ENCODE results near the gene AGMO.

DNA sequence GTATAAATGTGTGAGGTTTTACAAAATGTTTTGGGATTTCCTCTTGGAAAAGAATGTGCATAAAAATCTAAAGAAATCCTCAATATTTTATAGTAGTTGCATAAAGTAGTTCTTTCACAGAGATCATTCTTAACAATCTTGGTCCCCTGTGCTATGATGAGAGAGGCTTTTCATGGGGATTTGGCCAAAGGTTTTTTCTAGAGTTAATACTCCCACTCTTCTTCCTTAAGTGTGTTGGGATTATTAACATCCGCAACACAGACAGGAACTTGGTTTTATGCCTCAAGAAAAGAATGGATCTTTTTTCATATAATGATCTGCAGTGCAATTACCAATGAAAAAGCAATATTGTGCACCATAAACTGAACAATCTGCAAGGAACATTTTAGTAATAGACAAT lies 71.5 kb downstream of the AGMO start:
- TF ChIP-seq, protein P1, sequence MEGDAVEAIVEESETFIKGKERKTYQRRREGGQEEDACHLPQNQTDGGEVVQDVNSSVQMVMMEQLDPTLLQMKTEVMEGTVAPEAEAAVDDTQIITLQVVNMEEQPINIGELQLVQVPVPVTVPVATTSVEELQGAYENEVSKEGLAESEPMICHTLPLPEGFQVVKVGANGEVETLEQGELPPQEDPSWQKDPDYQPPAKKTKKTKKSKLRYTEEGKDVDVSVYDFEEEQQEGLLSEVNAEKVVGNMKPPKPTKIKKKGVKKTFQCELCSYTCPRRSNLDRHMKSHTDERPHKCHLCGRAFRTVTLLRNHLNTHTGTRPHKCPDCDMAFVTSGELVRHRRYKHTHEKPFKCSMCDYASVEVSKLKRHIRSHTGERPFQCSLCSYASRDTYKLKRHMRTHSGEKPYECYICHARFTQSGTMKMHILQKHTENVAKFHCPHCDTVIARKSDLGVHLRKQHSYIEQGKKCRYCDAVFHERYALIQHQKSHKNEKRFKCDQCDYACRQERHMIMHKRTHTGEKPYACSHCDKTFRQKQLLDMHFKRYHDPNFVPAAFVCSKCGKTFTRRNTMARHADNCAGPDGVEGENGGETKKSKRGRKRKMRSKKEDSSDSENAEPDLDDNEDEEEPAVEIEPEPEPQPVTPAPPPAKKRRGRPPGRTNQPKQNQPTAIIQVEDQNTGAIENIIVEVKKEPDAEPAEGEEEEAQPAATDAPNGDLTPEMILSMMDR (IDR thresholded peaks at IDR 0.05; ENCODE audit: low read depth, low read length, missing input control): no peak
- TF ChIP-seq FOXA1 (IDR thresholded peaks at IDR 0.05): no peak
- TF ChIP-seq, protein P2, sequence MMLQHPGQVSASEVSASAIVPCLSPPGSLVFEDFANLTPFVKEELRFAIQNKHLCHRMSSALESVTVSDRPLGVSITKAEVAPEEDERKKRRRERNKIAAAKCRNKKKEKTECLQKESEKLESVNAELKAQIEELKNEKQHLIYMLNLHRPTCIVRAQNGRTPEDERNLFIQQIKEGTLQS (IDR thresholded peaks at IDR 0.05): no peak
- TF ChIP-seq GABPA (IDR thresholded peaks at IDR 0.05 in 1 of 2, conservative IDR thresholded peaks at IDR 0.05 in 1 of 2): no peak
- no peak for TF ChIP-seq EGR1 (IDR thresholded peaks at IDR 0.05; ENCODE audit: low read depth in 2 of 2)
- no peak for TF ChIP-seq TAF1 (conservative IDR thresholded peaks at IDR 0.05)
- TF ChIP-seq HNF4A (conservative IDR thresholded peaks at IDR 0.05): no peak
- no peak for TF ChIP-seq RAD21 (IDR thresholded peaks at IDR 0.05)
- TF ChIP-seq YY1 (IDR thresholded peaks at IDR 0.05): no peak

All from liver (tissue), 3 donors.